HL-60 (cell line): ENCODE measurements around the gene COG8.

Experiments used
- DNase-seq, 2 experiments: peaks; one replicate each; pipeline ENCODE4 v3.0.0-alpha.2; 2010 to 2020; ENCODE audit warnings: low read depth in 1 of 2, low spot score in 1 of 2
- H3K27ac ChIP-seq: fragments of 250-450 bp; sonication (Bioruptor Pico); replicated peaks from 2 replicates; pipeline ENCODE4 v1.5.1; 2020; ENCODE audit warnings: mild to moderate bottlenecking, moderate library complexity
- H3K27me3 ChIP-seq: fragments of 250-450 bp; sonication (Bioruptor Pico); 2 replicates; pipeline ENCODE4 v1.5.1; 2021; ENCODE audit warnings: mild to moderate bottlenecking, moderate library complexity; ENCODE audit not compliant: insufficient read depth, poor library complexity, severe bottlenecking
- H3K4me3 ChIP-seq: replicated peaks from 2 replicates; pipeline ENCODE4 v1.5.1; 2011; ENCODE audit warnings: mild to moderate bottlenecking, control low read depth, low read length; ENCODE audit not compliant: insufficient read depth
- CTCF ChIP-seq: IDR thresholded peaks from one replicate; pipeline ENCODE4 v1.5.1; 2011; ENCODE audit warnings: low read length, control low read depth, inconsistent platforms; ENCODE audit not compliant: insufficient read depth
- GABPA ChIP-seq: IDR thresholded peaks from 2 replicates; pipeline ENCODE4 v1.6.1; 2012; ENCODE audit warnings: low read depth
- POLR2AphosphoS5 ChIP-seq: IDR thresholded peaks from 2 replicates; pipeline ENCODE4 v1.6.1; 2012; ENCODE audit warnings: low read depth
- REST ChIP-seq: IDR thresholded peaks from 2 replicates; pipeline ENCODE4 v1.6.1; 2012; ENCODE audit warnings: low read depth; ENCODE audit not compliant: insufficient replicate concordance
- SPI1 ChIP-seq: IDR thresholded peaks from 2 replicates; pipeline ENCODE4 v1.6.1; 2012; ENCODE audit warnings: low read depth, mild to moderate bottlenecking, borderline replicate concordance

The COG8 gene

GRCh38 chr16:69382421-69382820 is 43.1 kb upstream of the COG8 start:
- no peak overlapping the region for H3K4me3 ChIP-seq
- H3K27ac ChIP-seq = no peak overlapping the region
- DNase-seq = no peak
- TF ChIP-seq GABPA = no peak
- TF ChIP-seq SPI1 = no peak
- no peaks in the 10 kb centered on the region for H3K27me3 ChIP-seq

DNA sequence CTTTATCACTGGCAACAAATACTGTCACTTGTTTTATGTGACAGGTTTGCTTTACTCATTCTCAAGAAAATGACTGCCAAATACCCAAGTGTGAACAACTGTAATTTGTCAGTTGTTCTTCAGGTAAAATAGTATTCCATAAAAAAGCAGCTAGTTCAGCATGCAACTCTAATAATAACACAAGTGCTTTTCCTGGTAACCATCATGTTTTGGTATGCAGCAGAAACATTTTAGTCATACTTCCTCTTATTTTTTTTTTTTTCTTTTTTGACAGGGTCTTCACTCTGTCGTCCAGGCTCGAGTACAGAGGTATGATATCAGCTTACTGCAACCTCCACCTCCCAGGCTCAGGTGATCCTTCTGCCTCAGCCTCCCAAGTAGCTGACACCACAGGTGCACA is 41.9 kb upstream of the COG8 start:
- no peaks in the 10 kb centered on the region for H3K27me3 ChIP-seq
- no peak for DNase-seq
- TF ChIP-seq POLR2AphosphoS5 = no peak
- TF ChIP-seq SPI1 = no peak
- H3K4me3 ChIP-seq = no peak overlapping the region
- H3K27ac ChIP-seq = peak overlapping the region; percentile 28

- no peaks in the 10 kb centered on the region for H3K27me3 ChIP-seq
- DNase-seq = no peak
- TF ChIP-seq SPI1 (no peak), CTCF (no peak), POLR2AphosphoS5 (no peak)
- no peak overlapping the region for H3K4me3 ChIP-seq
- H3K27ac ChIP-seq = no peak overlapping the region
Observed at GRCh38 chr16:69378760-69379159, 39.4 kb upstream of the COG8 start.

DNA sequence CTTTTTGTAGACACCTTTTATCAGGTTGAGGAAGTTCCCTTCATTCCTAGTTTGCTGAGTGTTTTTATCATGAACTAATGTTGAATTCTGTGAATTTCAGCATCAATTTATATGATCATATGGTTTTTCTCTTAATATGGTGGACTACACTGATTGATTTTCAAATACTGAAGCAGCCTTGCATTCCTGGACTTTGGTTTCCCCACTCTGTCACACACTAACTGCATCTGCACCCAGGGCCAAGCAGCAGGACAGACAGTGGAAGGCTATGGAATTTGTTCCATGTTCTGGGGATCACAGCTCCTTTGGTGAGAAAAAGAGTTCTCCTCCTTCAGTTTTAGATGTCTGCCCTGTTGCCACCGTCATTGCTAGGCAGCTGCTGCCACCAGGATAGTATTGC is 38.7 kb upstream of the COG8 start:
- no peak for TF ChIP-seq GABPA
- no peak for TF ChIP-seq POLR2AphosphoS5
- TF ChIP-seq SPI1 = no peak
- TF ChIP-seq REST = no peak
- no peak for TF ChIP-seq CTCF
- H3K27me3 ChIP-seq = no peaks in the 10 kb centered on the region
- DNase-seq = no peak
- H3K27ac ChIP-seq = no peak overlapping the region
- H3K4me3 ChIP-seq = no peak overlapping the region

GRCh38 chr16:69376393-69377059 is 37.2 kb upstream of the COG8 start:
- TF ChIP-seq SPI1 (no peak), REST (no peak), POLR2AphosphoS5 (no peak), CTCF (no peak), GABPA (no peak)
- no peak for DNase-seq
- Histone ChIP-seq H3K27me3 (no peaks in the 10 kb centered on the region), H3K27ac (no peak overlapping the region), H3K4me3 (no peak overlapping the region)
